DOHH2 (cell line): Measurements from ENCODE around the gene APEH.

ENCODE experiments used
- CTCF ChIP-seq: fragments of 200-600 bp; sonication (generic); IDR thresholded peaks from one replicate; pipeline ENCODE4 v1.5.1; 2014; ENCODE audit warnings: antibody characterized with exemption, mild to moderate bottlenecking, low read depth, low read length; ENCODE audit not compliant: poor library complexity, severe bottlenecking
- EZH2phosphoT487 ChIP-seq: fragments of 200-600 bp; sonication (generic); IDR thresholded peaks from 2 replicates; pipeline ENCODE4 v1.6.1; 2017; ENCODE audit warnings: borderline replicate concordance, mild to moderate bottlenecking, antibody characterized with exemption, low read length, moderate library complexity, mixed read lengths

GRCh38 chr3:49721896-49722781 is 48.0 kb downstream of the APEH start:
- TF ChIP-seq CTCF (no peak), EZH2phosphoT487 (no peak)
